GM12878 (cell line): ENCODE results near the gene MAGI1. TPM values are rescaled to one million over a fixed set of nuclear protein-coding genes. Genes with fewer than 3 reads are reported as not detected.

Experiments
- ATF3 ChIP-seq: IDR thresholded peaks from 2 replicates; pipeline ENCODE4 v1.6.1; 2011; ENCODE audit warnings: low read depth, mild to moderate bottlenecking, low read length, moderate library complexity, borderline replicate concordance; ENCODE audit errors: extremely low read depth
- BACH1 ChIP-seq: fragments of 450-650 bp; IDR thresholded peaks from 2 replicates; pipeline ENCODE4 v1.6.1; 2017; ENCODE audit warnings: mild to moderate bottlenecking, borderline replicate concordance
- BRCA1 ChIP-seq: IDR thresholded peaks from 2 replicates; pipeline ENCODE4 v1.6.1; 2011; ENCODE audit warnings: low read depth, low read length, improper control_type of control experiment
- CHD2 ChIP-seq: IDR thresholded peaks from 2 replicates; pipeline ENCODE4 v1.6.1; 2011; ENCODE audit warnings: low read depth, low read length, improper control_type of control experiment, borderline replicate concordance
- E2F8 ChIP-seq: fragments of 450-650 bp; IDR thresholded peaks from 2 replicates; pipeline ENCODE4 v1.6.1; 2018; ENCODE audit warnings: mild to moderate bottlenecking, low read depth, moderate library complexity; ENCODE audit not compliant: partially characterized antibody
- NR2F1 ChIP-seq: fragments of 450-650 bp; conservative IDR thresholded peaks from 2 replicates; pipeline ENCODE4 v1.6.1; 2017; ENCODE audit warnings: mild to moderate bottlenecking
- SKIL ChIP-seq: fragments of 450-650 bp; IDR thresholded peaks from 2 replicates; pipeline ENCODE4 v1.6.1; 2017; ENCODE audit warnings: mild to moderate bottlenecking, low read depth, inconsistent platforms; ENCODE audit not compliant: poor library complexity, severe bottlenecking
- YBX1 ChIP-seq: fragments of 450-650 bp; IDR thresholded peaks from 2 replicates; pipeline ENCODE4 v1.6.1; 2016; ENCODE audit warnings: antibody characterized with exemption
- YY1 ChIP-seq: IDR thresholded peaks from 2 replicates; pipeline ENCODE4 v1.6.1; 2011; ENCODE audit warnings: low read depth, mild to moderate bottlenecking, low read length
- ZNF274 ChIP-seq: IDR thresholded peaks from one replicate; pipeline ENCODE4 v1.8.0; 2011; ENCODE audit not compliant: insufficient read length, insufficient read depth
- polyA plus RNA-seq, 11 experiments: library from polyadenylated mRNA; depleted of rRNA in 4 of 11; unstranded in 6 of 11; stranded (reverse) in 5 of 11; fragments of >200 nt; fragmentation: Nextera tagmentation in 4 of 11; fragmentation: Illumina TruSeq in 1 of 11; extraction: Ambion mirVana in 4 of 11; extraction: Trizol in 1 of 11; gene quantifications; 1 replicate in 1 of 11; 2 replicates in 10 of 11; pipeline versions ENCODE4 v1.2.1 to v1.2.3, GENCODE V29; 2011 to 2016; ENCODE audit warnings: inconsistent platforms in 2 of 11, missing spikeins in 2 of 11, low read depth in 1 of 11
- total RNA-seq, 4 experiments: library from RNA; depleted of rRNA in 3 of 4; stranded (reverse); fragments of >200 nt in 3 of 4; fragmentation: Illumina TruSeq in 1 of 4; extraction: Trizol in 1 of 4; gene quantifications; 2 replicates each; pipeline versions ENCODE4 v1.2.1 to v1.2.3, GENCODE V29; 2013 to 2021

MAGI1 gene
- total and polyA plus RNA-seq, 10 of the 15 experiments (the other 5 are each of a cell fraction or from before 2014, with no cell fraction given) = 0.02 to 3.3 (median 0.29) TPM; not detected in 1

GRCh38 chr3:65968996-65969395 is 69.7 kb downstream of the MAGI1 start (continued):
- TF ChIP-seq E2F8 (no peak), CHD2 (no peak), YBX1 (no peak), BACH1 (no peak), SKIL (no peak), YY1 (no peak), ZNF274 (no peak), BRCA1 (no peak), NR2F1 (no peak), ATF3 (no peak)
